ENCODE measurements around the gene PLEKHG4. TPM values are rescaled to one million over a fixed set of nuclear protein-coding genes. Genes with fewer than 3 reads are reported as not detected.

Gene PLEKHG4
- total RNA-seq, 2 experiments from 2014 or later = 17.3 to 20.8 TPM

GRCh38 chr16:67283826-67284555, 4.7 kb downstream of the PLEKHG4 start:
- Mint-ChIP-seq H3K36me3 (ENCODE audit: low read depth) (no peaks in the 10 kb centered on the region), H3K4me3 (no peak overlapping the region), H3K4me1 (ENCODE audit: low read depth) (no peaks in the 10 kb centered on the region), H3K27me3 (no peaks in the 10 kb centered on the region), H3K27ac (no peak overlapping the region), H3K9me3 (no peaks in the 10 kb centered on the region)
- ATAC-seq (no peak), DNase-seq (no peak)
- intact Hi-C loops (cut with micrococcal nuclease) = no loop called here
- CTCF ChIA-PET = interaction anchor here (0.8 to 1.9 kb wide), 3 partner anchors 81 to 110 kb away, joined by 3 to 4 read pairs (median 3); partner anchors contain the start of gene TPPP3
- no peak for TF ChIP-seq CTCF (IDR thresholded peaks at IDR 0.05)
- POLR2A ChIA-PET = interaction anchor here (1.6 kb wide), 1 partner anchor 27 kb away, joined by 3 read pairs; no protein-coding TSS in a partner anchor

- no peak overlapping the region for H3K4me3 Mint-ChIP-seq
- ChIA-PET CTCF (interaction anchor here (0.7 to 1.9 kb wide), 5 partner anchors 80 to 209 kb away, joined by 3 to 6 read pairs (median 3); no protein-coding TSS in a partner anchor), POLR2A (interaction anchor here (1.0 kb wide), 1 partner anchor 41 kb away, joined by 3 read pairs; no protein-coding TSS in a partner anchor)
- no peaks in the 10 kb centered on the region for H3K9me3 Mint-ChIP-seq
- TF ChIP-seq CTCF (IDR thresholded peaks at IDR 0.05) = no peak
- intact Hi-C loops (cut with micrococcal nuclease) = no loop called here
- no peak for ATAC-seq
- H3K27ac Mint-ChIP-seq = no peak overlapping the region
- H3K36me3 Mint-ChIP-seq (ENCODE audit: low read depth) = no peaks in the 10 kb centered on the region
- no peak for DNase-seq
- peaks cover 6% of the 10 kb centered on the region for H3K4me1 Mint-ChIP-seq (ENCODE audit: low read depth)
- H3K27me3 Mint-ChIP-seq = no peaks in the 10 kb centered on the region
Observed at GRCh38 chr16:67284699-67285646, 5.6 kb downstream of the PLEKHG4 start.

- no peaks in the 10 kb centered on the region for H3K36me3 Mint-ChIP-seq (ENCODE audit: low read depth)
- H3K27me3 Mint-ChIP-seq = no peaks in the 10 kb centered on the region
- intact Hi-C loops (cut with micrococcal nuclease) = no loop called here
- ATAC-seq = no peak
- POLR2A ChIA-PET = interaction anchor here (1.3 kb wide), 1 partner anchor 16 kb away, joined by 4 read pairs; no protein-coding TSS in a partner anchor
- peaks cover 10% of the 10 kb centered on the region for H3K4me1 Mint-ChIP-seq (ENCODE audit: low read depth)
- CTCF ChIA-PET = interaction anchor here (1.6 to 1.9 kb wide), 2 partner anchors 107 to 142 kb away, joined by 5 to 6 read pairs; partner anchors contain the start of gene TPPP3
- H3K4me3 Mint-ChIP-seq = no peak overlapping the region
- no peak overlapping the region for H3K27ac Mint-ChIP-seq
- no peaks in the 10 kb centered on the region for H3K9me3 Mint-ChIP-seq
- no peak for DNase-seq
- TF ChIP-seq CTCF (IDR thresholded peaks at IDR 0.05) = no peak
Observed at GRCh38 chr16:67286441-67287235, 7.3 kb downstream of the PLEKHG4 start.

GRCh38 chr16:67287960-67288359, 8.6 kb downstream of the PLEKHG4 start:
- no peak overlapping the region for H3K4me3 Mint-ChIP-seq
- CTCF ChIA-PET = interaction anchor here (0.8 to 1.1 kb wide), 2 partner anchors 24 to 39 kb away, joined by 3 to 4 read pairs; partner anchors contain the start of genes KCTD19 and LRRC36
- DNase-seq (no peak), ATAC-seq (no peak)
- TF ChIP-seq CTCF (IDR thresholded peaks at IDR 0.05) = no peak
- no peaks in the 10 kb centered on the region for H3K36me3 Mint-ChIP-seq (ENCODE audit: low read depth)
- POLR2A ChIA-PET = interaction anchor here (0.8 to 2.5 kb wide), 2 partner anchors 9 to 39 kb away, joined by 4 to 8 read pairs; partner anchors contain the start of gene SLC9A5
- no peaks in the 10 kb centered on the region for H3K9me3 Mint-ChIP-seq
- intact Hi-C loops (cut with micrococcal nuclease) = no loop called here
- no peak overlapping the region for H3K27ac Mint-ChIP-seq
- peaks cover 10% of the 10 kb centered on the region for H3K4me1 Mint-ChIP-seq (ENCODE audit: low read depth)
- no peaks in the 10 kb centered on the region for H3K27me3 Mint-ChIP-seq

All from activated CD8-positive, alpha-beta T cell treated with anti-CD3 and anti-CD28 coated beads for 36 hours (primary cell).